Measurements from ENCODE around the gene SNX6.
"Not testable (repeated sequence)": the region's sequence is repeated elsewhere in the genome, so short reads cannot be mapped to it uniquely, and the experiment has no call there.

The SNX6 gene

GRCh38 chr14:34562037-34562775, 67.7 kb downstream of the SNX6 start:
- DNase-seq, result not testable (repeated sequence)

- DNase-seq, result not testable (repeated sequence)
Measured at GRCh38 chr14:34556498-34556829, 73.5 kb downstream of the SNX6 start.

- not testable (repeated sequence) for DNase-seq
Measured at GRCh38 chr14:34555583-34556497, 74.1 kb downstream of the SNX6 start.

- DNase-seq, result no peak
Measured at GRCh38 chr14:34554540-34555250, 75.3 kb downstream of the SNX6 start.

GRCh38 chr14:34549276-34549966, 80.5 kb downstream of the SNX6 start:
- DNase-seq, result not testable (repeated sequence)

GRCh38 chr14:34548472-34548981, 81.4 kb downstream of the SNX6 start:
- no peak for DNase-seq

GRCh38 chr14:34547136-34547520, 82.8 kb downstream of the SNX6 start:
- DNase-seq, result not testable (repeated sequence)

- DNase-seq, result not testable (repeated sequence)
Measured at GRCh38 chr14:34546272-34547135, 83.4 kb downstream of the SNX6 start.

GRCh38 chr14:34540181-34541059, 89.5 kb downstream of the SNX6 start:
- not testable (repeated sequence) for DNase-seq

- peak; percentile 87 to 97 (median 91) for DNase-seq
Measured at GRCh38 chr14:34539407-34540180, 90.4 kb downstream of the SNX6 start, which contains the start of gene EAPP. EAPP (minus strand) TSS chr14:34539701; CDS start chr14:34539628, 73 bp downstream.

GRCh38 chr14:34538871-34539406, 91.0 kb downstream of the SNX6 start:
- DNase-seq, result no peak

- DNase-seq, result not testable (repeated sequence)
Measured at GRCh38 chr14:34538096-34538495, 91.9 kb downstream of the SNX6 start.

- no peak for DNase-seq
Measured at GRCh38 chr14:34537677-34538009, 92.3 kb downstream of the SNX6 start.

GRCh38 chr14:34536951-34537676, 92.8 kb downstream of the SNX6 start:
- DNase-seq, result no peak

- no peak for DNase-seq
Measured at GRCh38 chr14:34527591-34527990, 102.4 kb downstream of the SNX6 start.

- DNase-seq, result not testable (repeated sequence)
Measured at GRCh38 chr14:34524216-34524615, 105.7 kb downstream of the SNX6 start.

GRCh38 chr14:34522496-34522895, 107.5 kb downstream of the SNX6 start:
- no peak for DNase-seq

- DNase-seq, result not testable (repeated sequence)
Measured at GRCh38 chr14:34521071-34521470, 108.9 kb downstream of the SNX6 start.
